Panc1 (cell line): ENCODE measurements around the gene CSH2. TPM values are rescaled to one million over a fixed set of nuclear protein-coding genes. Genes with fewer than 3 reads are reported as not detected.
"Not testable (repeated sequence)": the region's sequence is repeated elsewhere in the genome, so short reads cannot be mapped to it uniquely, and the experiment has no call there.

ENCODE experiments used
- ATAC-seq: fragments of 200-7000 bp; cut with Tn5 transposase; 2 replicates; pipeline ENCODE4 v1.9.1; 2020; ENCODE audit warnings: mild to moderate bottlenecking, moderate library complexity
- BruUV-seq: library from RNA; stranded (reverse); fragments of 400-500 nt; replicated peaks from 2 replicates; lab custom pipeline; 2021; lab: Mats Ljungman, UMichigan
- CTCF ChIA-PET: fragments of 300-600 bp; sonication (Branson Sonifier 250); formaldehyde crosslinking; loops from one replicate; lab custom pipeline; 2022; ENCODE audit warnings: antibody characterized with exemption; lab: Charles Lee
- POLR2A ChIA-PET: fragments of 300-600 bp; sonication (Branson Sonifier 250); formaldehyde crosslinking; loops from one replicate; lab custom pipeline; 2022; ENCODE audit warnings: antibody characterized with exemption; lab: Charles Lee
- DNase-seq: peaks from one replicate; pipeline ENCODE4 v3.0.0-alpha.2; 2010; ENCODE audit warnings: low read depth, low spot score
- H3K27ac ChIP-seq: 2 replicates; pipeline ENCODE4 v1.5.1; 2011; ENCODE audit warnings: mild to moderate bottlenecking, low read length, inconsistent platforms
- H3K27me3 ChIP-seq: fragments of 200-500 bp; sonication (Bioruptor generic); 2 replicates; pipeline ENCODE4 v1.6.0; 2014; ENCODE audit warnings: low read length, inconsistent platforms; ENCODE audit not compliant: control insufficient read depth, insufficient read depth
- H3K36me3 ChIP-seq: fragments of 200-500 bp; sonication (Bioruptor generic); 2 replicates; pipeline ENCODE4 v1.5.1; 2014; ENCODE audit warnings: inconsistent platforms, mild to moderate bottlenecking, low read length, moderate library complexity; ENCODE audit not compliant: control insufficient read depth, insufficient read depth
- H3K4me1 ChIP-seq: 2 replicates; pipeline ENCODE4 v1.5.1; 2011; ENCODE audit warnings: inconsistent platforms, mild to moderate bottlenecking, low read length, moderate library complexity; ENCODE audit not compliant: control insufficient read depth, insufficient read depth
- H3K4me3 ChIP-seq, 2 experiments: 2 replicates each; pipeline ENCODE4 v1.5.1; 2011 to 2012; ENCODE audit warnings: low read depth in 2 of 2, low read length in 2 of 2, mild to moderate bottlenecking in 2 of 2, inconsistent platforms in 1 of 2, moderate library complexity in 1 of 2
- H3K9me3 ChIP-seq: fragments of 200-500 bp; sonication (Bioruptor generic); 2 replicates; pipeline ENCODE4 v1.5.1; 2014; ENCODE audit warnings: low read depth, mild to moderate bottlenecking, inconsistent platforms, low read length, moderate library complexity; ENCODE audit not compliant: control insufficient read depth, insufficient read depth
- CTCF ChIP-seq: fragments of 450-650 bp; IDR thresholded peaks from 2 replicates; pipeline ENCODE4 v1.5.1; 2017; ENCODE audit warnings: mild to moderate bottlenecking
- POLR2AphosphoS5 ChIP-seq: IDR thresholded peaks from 2 replicates; pipeline ENCODE4 v1.6.1; 2012; ENCODE audit warnings: mild to moderate bottlenecking, low read depth, low read length, moderate library complexity
- REST ChIP-seq, 2 experiments: IDR thresholded peaks; 2 replicates each; pipeline ENCODE4 v1.6.1; 2011 to 2012; ENCODE audit warnings: low read depth in 2 of 2, control low read depth in 1 of 2, low read length in 1 of 2, mild to moderate bottlenecking in 1 of 2, moderate library complexity in 1 of 2; ENCODE audit not compliant: insufficient read depth in 1 of 2
- SIN3A ChIP-seq: IDR thresholded peaks from 2 replicates; pipeline ENCODE4 v1.6.1; 2012; ENCODE audit warnings: low read depth, mild to moderate bottlenecking, low read length, moderate library complexity, borderline replicate concordance; ENCODE audit not compliant: insufficient read depth
- TCF7L2 ChIP-seq: IDR thresholded peaks from 2 replicates; pipeline ENCODE4 v1.6.1; 2011; ENCODE audit warnings: mild to moderate bottlenecking, low read depth, low read length, inconsistent platforms
- in situ Hi-C: cut with HindIII; loops from 2 replicates; pipeline ENCODE4 v1.10.0; 2016; ENCODE audit warnings: low sequenced_read_pairs, low pct_unique_long_range_greater_than_20kb
- intact Hi-C: fragments of 100-400 bp; cut with micrococcal nuclease; formaldehyde crosslinking; loops from one replicate; pipeline ENCODE4 v1.10.0; 2022; ENCODE audit not compliant: unreplicated experiment
- total RNA-seq: library from RNA; stranded (reverse); gene quantifications from one replicate; pipeline ENCODE4 v1.2.1, GENCODE V29; 2021; ENCODE audit not compliant: unreplicated experiment

CSH2 gene
- total RNA-seq, 1 experiment from 2014 or later = not detected

GRCh38 chr17:63866625-63867024, 6.9 kb downstream of the CSH2 start:
- DNase-seq, in situ Hi-C loops, H3K27me3 ChIP-seq, BruUV-seq, intact Hi-C loops, H3K4me3 ChIP-seq, H3K4me1 ChIP-seq, H3K9me3 ChIP-seq, H3K36me3 ChIP-seq, H3K27ac ChIP-seq: not testable (repeated sequence)
- ATAC-seq = peak; percentile 80; the same call in 1 of the 2 replicates
- ChIA-PET CTCF (interaction anchor here (1.0 kb wide), 1 partner anchor 134 kb away, joined by 5 read pairs; no protein-coding TSS in a partner anchor), POLR2A (interaction anchor here (0.6 kb wide), 1 partner anchor 38 kb away, joined by 3 read pairs; no protein-coding TSS in a partner anchor)
- peak; percentile 39 for TF ChIP-seq CTCF

GRCh38 chr17:63859257-63859656, 14.2 kb downstream of the CSH2 start:
- Histone ChIP-seq H3K4me3 (no peak overlapping the region), H3K27ac (no peak overlapping the region), H3K36me3 (no peaks in the 10 kb centered on the region), H3K27me3 (no peaks in the 10 kb centered on the region), H3K9me3 (no peaks in the 10 kb centered on the region), H3K4me1 (no peaks in the 10 kb centered on the region)
- POLR2A ChIA-PET = no interaction called here
- DNase-seq (no peak), ATAC-seq (no peak)
- in situ Hi-C loops = no loop called here
- intact Hi-C loops = no loop called here
- CTCF ChIA-PET = interaction anchor here (0.6 kb wide), 1 partner anchor 16 kb away, joined by 5 read pairs; no protein-coding TSS in a partner anchor
- TF ChIP-seq CTCF (no peak), POLR2AphosphoS5 (no peak), SIN3A (no peak), TCF7L2 (no peak), REST (IDR thresholded peaks at IDR 0.05; ENCODE audit: insufficient read depth in 1 of 2, low read depth in 2 of 2, low read length in 1 of 2) (no peak)
- BruUV-seq = no TSS peak

- DNase-seq, CTCF ChIA-PET, POLR2A ChIA-PET, H3K9me3 ChIP-seq, H3K27me3 ChIP-seq, H3K4me1 ChIP-seq, ATAC-seq, in situ Hi-C loops, BruUV-seq, H3K4me3 ChIP-seq, intact Hi-C loops, H3K36me3 ChIP-seq, H3K27ac ChIP-seq: not testable (repeated sequence)
Observed at GRCh38 chr17:63856425-63856824, 17.1 kb downstream of the CSH2 start.
